Pancreas (tissue), 10 donors: ENCODE data around the gene DKK1. TPM values are rescaled to one million over a fixed set of nuclear protein-coding genes. Genes with fewer than 3 reads are reported as not detected.

Source experiments
- ATAC-seq, 4 donors: fragments of 200-7000 bp; cut with Tn5 transposase; one replicate each; pipeline versions ENCODE4 v1.8.0 to v1.9.1; 2020; ENCODE audit warnings: mild to moderate bottlenecking in 4 of 4, moderate library complexity in 4 of 4
- DNase-seq, 6 donors: peaks; one replicate each; pipeline ENCODE4 v3.0.0-alpha.2; 2020
- FAIRE-seq: peaks from 2 replicates; lab custom pipeline; 2012; peaks lifted over from hg19 to GRCh38; lab: Jason Lieb, UNC
- H3K27ac ChIP-seq, 4 donors: fragments of 200-600 bp; sonication (generic); 1 replicate in 3 of 4; 2 replicates in 1 of 4; pipeline versions ENCODE4 v1.5.0 to v1.8.0; 2020
- H3K27me3 ChIP-seq, 4 donors: fragments of 200-600 bp; one replicate each; pipeline ENCODE4 v1.8.0; 2021
- H3K36me3 ChIP-seq, 3 donors: fragments of 200-600 bp; sonication (generic) in 1 of 3; one replicate each; pipeline versions ENCODE4 v1.5.0 to v1.8.0; 2020 to 2021
- H3K4me1 ChIP-seq, 3 donors: fragments of 200-600 bp; one replicate each; pipeline ENCODE4 v1.8.0; 2021
- H3K4me3 ChIP-seq, 4 donors: fragments of 200-600 bp; sonication (generic) in 2 of 4; one replicate each; pipeline versions ENCODE4 v1.5.0 to v1.8.0; 2020 to 2021
- H3K9me3 ChIP-seq, 4 donors: fragments of 200-600 bp; one replicate each; pipeline ENCODE4 v1.8.0; 2021
- CTCF ChIP-seq, 4 donors: fragments of 200-600 bp; sonication (generic) in 3 of 4; IDR thresholded peaks; one replicate each; pipeline versions ENCODE4 v1.5.0 to v1.8.0; 2021; ENCODE audit warnings: antibody characterized with exemption in 4 of 4
- WGBS, 2 donors: extraction: QIAGEN DNeasy Blood & Tissue Kit; methylation state at CpG; one replicate each; pipeline ENCODE4 v1.1.7; 2013; 5-methylcytosine and 5-hydroxymethylcytosine counted together
- intact Hi-C, 3 donors: fragments of 100-400 bp; cut with DNase I; formaldehyde crosslinking; loops; one replicate each; pipeline versions ENCODE4 v1.11.1 to v1.14.2; 2022
- polyA plus RNA-seq, 2 donors: library from polyadenylated mRNA; stranded (reverse); fragments of 200-250 nt; gene quantifications; one replicate each; pipeline ENCODE4 v1.2.3, GENCODE V29; 2013
- total RNA-seq, 6 donors: library from RNA; stranded (reverse); fragmentation: NEBNext Ultra II Directional in 4 of 6; extraction: Animal tissue kit (Norgen Biotek cat#: 25700) in 4 of 6; gene quantifications; one replicate each; pipeline versions ENCODE4 v1.2.1 to v1.2.4, GENCODE V29; 2021 to 2023
- donor health status: healthy with polysubstance abuse.
- donor health status: DM: no; HTN: no; CAD: no; lungs with moderate emphysema.
- donor health status: DM: no; HTN: no; CAD: no.
- donor health status: control.
- donor health status: control.
- donor health status: Bipolar disorder and iron deficiency.
- donor health status: DM: yes; HTN: yes; CAD: no.
- donor health status: DM: no; HTN: no; CAD: no.
- donor health status: DM: no; HTN: no; CAD: no.
- donor health status: DM: yes; HTN: yes; CAD: no.

Gene DKK1
- total and polyA plus RNA-seq, 8 donors: 0.11 to 1.3 (median 0.66) TPM; not detected in 3

DNA sequence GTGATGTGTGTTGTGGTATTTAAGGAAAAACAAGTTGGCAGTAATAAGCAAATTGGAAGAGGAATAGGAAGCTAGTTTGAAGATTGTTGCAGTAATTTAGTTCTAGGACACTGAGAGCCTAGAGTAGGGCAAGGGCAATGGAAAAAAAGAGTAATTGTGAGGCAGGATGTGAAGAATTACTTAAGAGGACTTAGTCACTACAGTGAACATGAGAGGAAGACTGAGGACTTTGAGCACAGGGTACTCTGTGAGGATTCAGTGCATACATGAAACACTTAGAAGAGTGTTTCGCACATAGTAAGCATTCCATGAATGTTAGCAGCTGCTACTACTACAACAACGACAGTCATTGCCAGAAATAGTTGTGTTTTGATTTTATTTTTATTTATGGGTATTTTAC, 30.9 kb upstream of the DKK1 start:
- intact Hi-C loops: no loop called here
- Histone ChIP-seq H3K9me3 (no peaks in the 10 kb centered on the region), H3K4me1 (no peaks in the 10 kb centered on the region), H3K4me3 (no peak overlapping the region), H3K36me3 (no peaks in the 10 kb centered on the region), H3K27ac (no peak overlapping the region), H3K27me3 (no peaks in the 10 kb centered on the region)
- ATAC-seq (no peak), FAIRE-seq (no peak), DNase-seq (no peak)
- 85 to 87% methylated on average over 2 of the region's 2 CpGs for WGBS, 2 donors
- TF ChIP-seq CTCF (IDR thresholded peaks at IDR 0.05): no peak

- DNase-seq (no peak), ATAC-seq (no peak), FAIRE-seq (no peak)
- no peaks in the 10 kb centered on the region for H3K4me1 ChIP-seq
- H3K27me3 ChIP-seq: no peaks in the 10 kb centered on the region
- H3K4me3 ChIP-seq: no peak overlapping the region
- H3K27ac ChIP-seq: no peak overlapping the region
- intact Hi-C loops: no loop called here
- H3K36me3 ChIP-seq: no peaks in the 10 kb centered on the region
- WGBS, 2 donors: 91 to 92% methylated on average over 2 of the region's 2 CpGs
- TF ChIP-seq CTCF (IDR thresholded peaks at IDR 0.05): no peak
- no peaks in the 10 kb centered on the region for H3K9me3 ChIP-seq
Measured at GRCh38 chr10:52284416-52285013, 29.6 kb upstream of the DKK1 start.

DNA sequence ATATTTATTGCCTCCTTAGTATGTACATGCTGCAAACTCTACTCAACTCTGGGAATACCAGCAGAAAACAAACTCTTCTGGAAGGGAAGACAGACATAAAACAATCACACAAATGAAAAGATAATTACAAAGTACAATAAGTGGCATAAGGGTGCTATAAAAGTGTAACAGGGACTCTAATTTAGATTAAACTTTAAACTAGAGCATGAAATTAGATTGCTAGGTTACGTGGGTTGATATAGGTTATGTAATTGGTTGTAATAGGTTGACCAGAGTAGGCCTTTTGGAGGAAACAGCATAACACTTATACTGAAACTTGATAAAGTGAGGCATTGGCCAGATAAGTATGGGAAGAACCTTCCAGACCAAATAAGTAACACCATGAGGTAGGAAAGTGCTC, 26.2 kb upstream of the DKK1 start:
- no peaks in the 10 kb centered on the region for H3K27me3 ChIP-seq
- H3K4me3 ChIP-seq: no peak overlapping the region
- no peaks in the 10 kb centered on the region for H3K4me1 ChIP-seq
- WGBS, 2 donors: 84 to 86% methylated on average over 1 of the region's 1 CpG
- no peaks in the 10 kb centered on the region for H3K36me3 ChIP-seq
- intact Hi-C loops: no loop called here
- ATAC-seq (no peak), FAIRE-seq (peak; percentile 87), DNase-seq (no peak)
- no peak for TF ChIP-seq CTCF (IDR thresholded peaks at IDR 0.05)
- H3K27ac ChIP-seq: no peak overlapping the region
- H3K9me3 ChIP-seq: no peaks in the 10 kb centered on the region

- Histone ChIP-seq H3K4me3 (no peak overlapping the region), H3K36me3 (no peaks in the 10 kb centered on the region), H3K27ac (no peak overlapping the region), H3K9me3 (no peaks in the 10 kb centered on the region), H3K27me3 (no peaks in the 10 kb centered on the region), H3K4me1 (no peaks in the 10 kb centered on the region)
- no peak for TF ChIP-seq CTCF (IDR thresholded peaks at IDR 0.05)
- FAIRE-seq: no peak
- DNase-seq: no peak
- 69 to 80% methylated on average over 4 of the region's 4 CpGs for WGBS, 2 donors
- ATAC-seq: no peak
- intact Hi-C loops: no loop called here
Measured at GRCh38 chr10:52297747-52298146, 16.3 kb upstream of the DKK1 start.

DNA sequence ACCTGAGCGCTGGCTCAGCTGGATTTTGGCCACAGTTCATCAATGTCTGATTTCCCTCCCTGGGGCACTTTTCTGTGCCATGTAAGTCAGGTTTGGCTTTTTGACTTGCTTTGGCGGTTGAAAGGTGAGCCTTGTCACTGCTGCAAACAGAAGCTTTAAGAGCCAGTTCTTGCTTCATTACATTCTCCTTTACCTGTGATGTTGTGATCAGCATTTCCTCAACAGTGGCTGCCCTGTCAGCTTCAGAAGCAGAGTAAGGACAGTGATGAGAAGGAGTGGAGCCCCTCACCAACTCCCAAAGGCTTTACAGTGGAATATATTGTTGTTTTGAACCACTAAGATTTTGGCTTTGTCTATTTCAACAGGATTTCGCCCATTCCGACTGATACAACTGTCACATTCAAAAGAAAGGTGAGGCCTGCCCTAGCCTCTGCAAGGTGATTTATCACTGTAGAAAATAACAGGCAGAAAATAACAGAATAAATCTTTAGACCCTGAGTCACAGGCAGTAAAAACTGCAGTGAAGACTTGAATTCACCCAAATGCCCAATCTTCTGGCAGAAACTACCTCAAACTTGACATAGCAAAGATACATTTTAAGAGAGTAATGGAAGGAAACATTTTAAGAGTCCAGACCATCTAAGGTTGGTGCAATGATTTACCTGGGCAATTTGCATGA, 13.3 kb upstream of the DKK1 start:
- no peaks in the 10 kb centered on the region for H3K36me3 ChIP-seq
- no peak overlapping the region for H3K4me3 ChIP-seq
- WGBS, 2 donors: 87 to 89% methylated on average over 4 of the region's 4 CpGs
- H3K27me3 ChIP-seq: no peaks in the 10 kb centered on the region
- no peak for ATAC-seq
- no peaks in the 10 kb centered on the region for H3K4me1 ChIP-seq
- intact Hi-C loops: no loop called here
- no peak for DNase-seq
- no peak for TF ChIP-seq CTCF (IDR thresholded peaks at IDR 0.05)
- H3K27ac ChIP-seq: no peak overlapping the region
- no peak for FAIRE-seq
- no peaks in the 10 kb centered on the region for H3K9me3 ChIP-seq
